ENCODE data around the gene THBS2. TPM values are rescaled to one million over a fixed set of nuclear protein-coding genes. Genes with fewer than 3 reads are reported as not detected.

The THBS2 gene
- total and polyA plus RNA-seq, 11 donors = 1.9 to 51.7 (median 15.9) TPM

DNA sequence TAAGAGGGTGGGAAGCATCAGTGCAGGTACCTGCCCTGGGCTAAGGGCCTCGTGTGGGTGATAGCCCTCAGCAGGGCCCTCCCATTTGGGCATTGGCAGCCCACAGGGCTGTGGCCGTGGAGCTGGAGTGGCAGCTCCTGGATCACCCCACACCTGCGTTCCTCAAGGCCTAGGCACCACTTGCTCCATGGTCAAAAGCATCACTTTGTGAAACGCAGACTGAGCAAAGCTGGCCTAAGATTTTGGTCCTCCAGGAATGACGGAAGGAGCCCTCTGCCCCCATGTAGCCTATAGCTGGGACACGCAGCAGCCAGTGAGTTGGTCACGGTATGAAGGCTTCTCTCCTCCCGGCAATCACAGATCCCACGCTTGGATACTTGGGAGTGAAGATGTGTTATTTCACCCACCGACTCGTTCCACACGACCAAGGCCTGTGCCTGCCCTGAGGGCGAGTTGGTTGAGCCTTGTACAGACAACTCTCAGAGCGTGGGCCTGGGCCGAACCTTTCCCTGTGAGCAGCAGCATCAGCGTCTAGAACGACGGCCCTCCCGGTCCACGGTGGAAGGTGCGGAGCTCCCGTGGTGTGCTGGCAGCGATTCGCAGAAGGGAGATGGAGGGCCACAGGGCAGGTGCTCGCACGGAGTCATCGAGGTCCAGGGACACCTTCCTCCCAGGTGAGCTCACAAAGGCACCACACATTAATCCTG is 39.7 kb downstream of the THBS2 start:
- H3K27ac ChIP-seq = peak overlapping the region; percentile 72 to 97 (median 87)
- H3K4me1 ChIP-seq = peaks cover 0 to 31% (median 11%) of the 10 kb centered on the region in 12 donors
- 93 to 94% (median 94%) methylated on average over 21 to 27 of the region's 27 CpGs for WGBS, 4 donors
- DNase-seq (peak in 1 of 5 donors; percentile 59), ATAC-seq (peak in 1 of 4 donors; percentile 2)
- no peaks in the 10 kb centered on the region for H3K27me3 ChIP-seq
- H3K36me3 ChIP-seq = peaks cover 0 to 20% (median 0%) of the 10 kb centered on the region in 9 donors
- TF ChIP-seq, protein P1, sequence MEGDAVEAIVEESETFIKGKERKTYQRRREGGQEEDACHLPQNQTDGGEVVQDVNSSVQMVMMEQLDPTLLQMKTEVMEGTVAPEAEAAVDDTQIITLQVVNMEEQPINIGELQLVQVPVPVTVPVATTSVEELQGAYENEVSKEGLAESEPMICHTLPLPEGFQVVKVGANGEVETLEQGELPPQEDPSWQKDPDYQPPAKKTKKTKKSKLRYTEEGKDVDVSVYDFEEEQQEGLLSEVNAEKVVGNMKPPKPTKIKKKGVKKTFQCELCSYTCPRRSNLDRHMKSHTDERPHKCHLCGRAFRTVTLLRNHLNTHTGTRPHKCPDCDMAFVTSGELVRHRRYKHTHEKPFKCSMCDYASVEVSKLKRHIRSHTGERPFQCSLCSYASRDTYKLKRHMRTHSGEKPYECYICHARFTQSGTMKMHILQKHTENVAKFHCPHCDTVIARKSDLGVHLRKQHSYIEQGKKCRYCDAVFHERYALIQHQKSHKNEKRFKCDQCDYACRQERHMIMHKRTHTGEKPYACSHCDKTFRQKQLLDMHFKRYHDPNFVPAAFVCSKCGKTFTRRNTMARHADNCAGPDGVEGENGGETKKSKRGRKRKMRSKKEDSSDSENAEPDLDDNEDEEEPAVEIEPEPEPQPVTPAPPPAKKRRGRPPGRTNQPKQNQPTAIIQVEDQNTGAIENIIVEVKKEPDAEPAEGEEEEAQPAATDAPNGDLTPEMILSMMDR (IDR thresholded peaks at IDR 0.05) = no peak
- TF ChIP-seq POLR2A (IDR thresholded peaks at IDR 0.05) = no peak
- no peaks in the 10 kb centered on the region for H3K9me3 ChIP-seq
- peak overlapping the region in 4 of 12 donors; percentile 33 to 59 (median 44) for H3K4me3 ChIP-seq
- intact Hi-C loops (cut with DNase I) = loop anchor here in 1 of 10 donors (2.0 kb wide), 1 partner anchor 49 kb away; no protein-coding TSS in a partner anchor

DNA sequence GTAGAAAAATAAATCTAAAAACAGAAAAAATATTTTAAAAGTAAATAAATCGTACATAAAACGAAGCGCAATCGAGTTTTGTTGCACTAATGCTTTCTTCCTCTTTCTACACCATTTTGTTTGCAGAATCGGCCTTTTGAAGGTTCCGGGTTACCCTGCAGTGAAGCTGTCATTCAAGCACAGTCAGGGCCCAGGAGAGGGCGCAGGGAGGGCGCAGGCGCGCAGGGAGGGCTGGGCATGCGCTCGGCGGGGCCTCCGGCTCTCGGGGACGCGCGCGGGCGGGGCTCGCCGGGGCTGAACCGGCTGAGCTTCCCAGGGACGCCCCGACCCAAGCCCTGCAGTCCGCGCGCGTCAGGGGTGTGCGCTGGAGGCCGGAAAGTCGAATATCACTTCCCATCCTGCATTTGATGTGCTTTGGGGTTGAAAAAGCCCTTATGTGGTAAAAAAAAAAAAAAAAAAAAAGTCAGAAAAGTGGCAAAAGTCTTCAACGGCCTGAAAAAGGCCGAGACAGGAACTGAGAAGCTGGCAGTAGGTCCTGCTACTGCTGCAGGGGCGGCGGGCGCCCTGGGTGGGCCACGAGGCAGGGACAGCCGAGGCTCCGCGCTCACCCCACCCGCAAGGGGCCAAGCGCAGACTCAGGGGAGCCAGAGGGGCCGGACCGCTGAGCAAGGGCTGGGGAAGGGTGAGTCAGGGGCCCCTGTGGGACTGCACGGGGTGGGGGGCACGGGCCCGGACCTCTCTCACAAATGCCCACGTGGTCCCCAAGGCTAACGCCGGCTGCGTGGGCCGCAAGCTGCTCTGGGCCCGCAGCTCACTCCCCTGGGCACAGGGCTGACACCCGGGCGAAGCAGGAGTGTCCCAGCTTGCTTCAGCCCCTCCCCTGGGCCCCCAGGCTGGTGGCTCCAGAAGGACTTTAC is 40.5 kb downstream of the THBS2 start:
- peak overlapping the region in 11 of 12 donors; percentile 30 to 59 (median 42) for H3K4me3 ChIP-seq

DNA sequence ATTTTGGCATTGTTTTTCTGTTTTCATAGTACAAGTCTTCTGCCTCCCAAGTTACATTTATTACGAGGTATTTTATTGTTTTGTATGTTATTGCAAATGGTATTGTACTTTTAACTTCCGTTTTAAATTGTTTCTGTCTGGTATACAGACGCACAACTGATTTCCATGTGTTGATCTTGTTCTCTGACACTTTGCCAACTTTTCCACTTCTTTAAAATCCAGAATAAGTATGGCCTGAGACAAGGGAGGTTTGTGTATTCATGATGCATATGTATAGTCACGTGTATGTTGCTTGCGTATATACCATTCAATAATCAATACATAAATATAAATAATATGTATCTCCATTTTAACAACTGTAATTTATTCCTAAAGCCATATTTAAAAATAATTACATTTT is 41.2 kb downstream of the THBS2 start:
- Histone ChIP-seq H3K27ac (peak overlapping the region in 9 of 12 donors; percentile 37 to 93 (median 89)), H3K4me1 (peaks cover 0 to 31% (median 11%) of the 10 kb centered on the region in 12 donors), H3K36me3 (peaks cover 0 to 17% (median 0%) of the 10 kb centered on the region in 9 donors), H3K27me3 (no peaks in the 10 kb centered on the region), H3K9me3 (peaks cover 0 to 11% (median 4%) of the 10 kb centered on the region in 12 donors), H3K4me3 (peak overlapping the region in 11 of 12 donors; percentile 16 to 59 (median 42))
- WGBS, 4 donors = 70 to 86% (median 76%) methylated on average over 5 of the region's 5 CpGs
- TF ChIP-seq, protein P1 (IDR thresholded peaks at IDR 0.05) = no peak
- no peak for TF ChIP-seq POLR2A (IDR thresholded peaks at IDR 0.05)
- intact Hi-C loops (cut with DNase I) = loop anchor here in 1 of 10 donors (2.0 kb wide), 1 partner anchor 48 kb away; no protein-coding TSS in a partner anchor
- ATAC-seq (no peak), DNase-seq (no peak)

More for the DNA sequence above, 40.5 kb downstream of the THBS2 start:
- intact Hi-C loops (cut with DNase I) = loop anchor here in 1 of 10 donors (2.0 kb wide), 1 partner anchor 48 kb away; no protein-coding TSS in a partner anchor
- Histone ChIP-seq H3K36me3 (peaks cover 0 to 20% (median 0%) of the 10 kb centered on the region in 9 donors), H3K27ac (peak overlapping the region; percentile 72 to 97 (median 87)), H3K27me3 (no peaks in the 10 kb centered on the region), H3K9me3 (peaks cover 0 to 5% (median under 1%) of the 10 kb centered on the region in 12 donors), H3K4me1 (peaks cover 0 to 31% (median 11%) of the 10 kb centered on the region in 12 donors)
- TF ChIP-seq, protein P1 (IDR thresholded peaks at IDR 0.05) = peak in 10 of 12 donors; percentile 36 to 73 (median 48)
- peak in 1 of 2 donors; percentile 45 for TF ChIP-seq POLR2A (IDR thresholded peaks at IDR 0.05)
- ATAC-seq (peak; percentile 92 to 99 (median 98)), DNase-seq (peak; percentile 92 to 97 (median 95))
- 19 to 30% (median 27%) methylated on average over 50 to 56 of the region's 56 CpGs for WGBS, 4 donors
